K562 (cell line): ENCODE results near the gene STX1B. TPM values are rescaled to one million over a fixed set of nuclear protein-coding genes. Genes with fewer than 3 reads are reported as not detected.

Source experiments
- ARID3B ChIP-seq: fragments of 250-450 bp; sonication (Bioruptor Pico); IDR thresholded peaks from 2 replicates; pipeline ENCODE4 v1.4.0; 2020; ENCODE audit warnings: borderline replicate concordance
- BCLAF1 ChIP-seq, 2 experiments: fragments of 450-650 bp in 1 of 2; IDR thresholded peaks; 2 replicates each; pipeline ENCODE4 v1.6.1; 2011 to 2017; ENCODE audit warnings: low read depth in 2 of 2, antibody characterized with exemption in 1 of 2, borderline replicate concordance in 1 of 2, low read length in 1 of 2, mild to moderate bottlenecking in 1 of 2, mixed read lengths in 1 of 2; ENCODE audit not compliant: control insufficient read depth in 1 of 2
- CBX1 ChIP-seq: sonication (generic); IDR thresholded peaks from 2 replicates; pipeline ENCODE4 v1.6.1; 2016; ENCODE audit warnings: antibody characterized with exemption, low read depth, mild to moderate bottlenecking
- CC2D1A ChIP-seq: fragments of 450-650 bp; IDR thresholded peaks from 2 replicates; pipeline ENCODE4 v1.6.1; 2017; ENCODE audit warnings: mild to moderate bottlenecking
- CTBP1 ChIP-seq: fragments of 450-650 bp; IDR thresholded peaks from 2 replicates; pipeline ENCODE4 v1.6.1; 2016; ENCODE audit warnings: borderline replicate concordance
- CXXC5 ChIP-seq: fragments of 250-450 bp; sonication (Bioruptor Pico); IDR thresholded peaks from 2 replicates; pipeline ENCODE4 v1.8.0; 2022; ENCODE audit warnings: inconsistent platforms, mild to moderate bottlenecking, moderate library complexity
- GABPB1 ChIP-seq: sonication (generic); formaldehyde crosslinking; IDR thresholded peaks from 2 replicates; pipeline ENCODE4 v1.8.0; 2022; ENCODE audit warnings: mild to moderate bottlenecking, missing genetic modification reagents
- HCFC1 ChIP-seq: IDR thresholded peaks from 2 replicates; pipeline ENCODE4 v1.6.1; 2012; ENCODE audit warnings: low read depth, low read length, improper control_type of control experiment
- KDM5B ChIP-seq: fragments of 200-600 bp; sonication (generic); IDR thresholded peaks from 2 replicates; pipeline ENCODE4 v1.6.1; 2012; ENCODE audit warnings: low read depth, mild to moderate bottlenecking, moderate library complexity, low read length, control low read depth, inconsistent platforms; ENCODE audit not compliant: insufficient replicate concordance
- MEF2A ChIP-seq: IDR thresholded peaks from 2 replicates; pipeline ENCODE4 v1.6.1; 2011; ENCODE audit warnings: low read depth, mild to moderate bottlenecking, low read length, moderate library complexity; ENCODE audit not compliant: control insufficient read depth
- POLR2AphosphoS2 ChIP-seq: IDR thresholded peaks from 2 replicates; pipeline ENCODE4 v1.6.1; 2012; ENCODE audit warnings: low read length, improper control_type of control experiment
- POLR2AphosphoS5 ChIP-seq: IDR thresholded peaks from 2 replicates; pipeline ENCODE4 v1.6.1; 2011; ENCODE audit warnings: mild to moderate bottlenecking, low read depth, low read length, moderate library complexity; ENCODE audit not compliant: control insufficient read depth, insufficient read depth
- SOX6 ChIP-seq: fragments of 450-650 bp; IDR thresholded peaks from 2 replicates; pipeline ENCODE4 v1.6.1; 2014; ENCODE audit warnings: mild to moderate bottlenecking
- STAT5A ChIP-seq: IDR thresholded peaks from 2 replicates; pipeline ENCODE4 v1.6.1; 2012; ENCODE audit warnings: low read length, inconsistent platforms, borderline replicate concordance
- ZKSCAN1 ChIP-seq: fragments of 150-350 bp; IDR thresholded peaks from 2 replicates; pipeline ENCODE4 v1.6.1; 2016; ENCODE audit warnings: low read depth, low read length
- ZNF316 ChIP-seq: fragments of 450-650 bp; IDR thresholded peaks from 2 replicates; pipeline ENCODE4 v1.6.1; 2016
- ZNF766 ChIP-seq: fragments of 200-800 bp; sonication (Bioruptor generic); conservative IDR thresholded peaks from 2 replicates; pipeline ENCODE4 v1.6.1; 2016; ENCODE audit warnings: missing genetic modification characterization, missing compliant biosample characterization
- polyA plus RNA-seq, 8 experiments: library from polyadenylated mRNA; depleted of rRNA in 4 of 8; stranded (reverse) in 5 of 8; unstranded in 3 of 8; fragments of >200 nt; fragmentation: Nextera tagmentation in 2 of 8; fragmentation: Illumina TruSeq in 1 of 8; extraction: Ambion mirVana in 2 of 8; extraction: Trizol in 1 of 8; gene quantifications; 2 replicates each; pipeline versions ENCODE4 v1.2.1 to v1.2.3, GENCODE V29; 2011 to 2014; ENCODE audit warnings: inconsistent platforms in 1 of 8, missing spikeins in 1 of 8
- total RNA-seq, 7 experiments: library from RNA; depleted of rRNA in 6 of 7; stranded (reverse); fragments of >200 nt in 6 of 7; fragmentation: Illumina TruSeq in 2 of 7; extraction: Trizol in 2 of 7; gene quantifications; 2 replicates each; pipeline versions ENCODE4 v1.2.1 to v1.2.3, GENCODE V29; 2011 to 2021; ENCODE audit warnings: low replicate concordance in 1 of 7
- TF ChIP-seq, protein P1 (sequence below): IDR thresholded peaks from 2 replicates; pipeline ENCODE4 v1.6.1; 2011; ENCODE audit warnings: borderline replicate concordance, low read depth, mild to moderate bottlenecking, moderate library complexity, low read length; ENCODE audit not compliant: insufficient read depth, poor library complexity, severe bottlenecking
- TF ChIP-seq, protein P2 (sequence below): fragments of 200-800 bp; sonication (Bioruptor generic); IDR thresholded peaks from 2 replicates; pipeline ENCODE4 v1.6.1; 2017; ENCODE audit warnings: missing genetic modification characterization, missing compliant biosample characterization

The STX1B gene
- total and polyA plus RNA-seq, 9 of the 15 experiments (the other 6 are each of a cell fraction or from before 2014, with no cell fraction given), result 0.07 to 2.5 (median 0.86) TPM

DNA sequence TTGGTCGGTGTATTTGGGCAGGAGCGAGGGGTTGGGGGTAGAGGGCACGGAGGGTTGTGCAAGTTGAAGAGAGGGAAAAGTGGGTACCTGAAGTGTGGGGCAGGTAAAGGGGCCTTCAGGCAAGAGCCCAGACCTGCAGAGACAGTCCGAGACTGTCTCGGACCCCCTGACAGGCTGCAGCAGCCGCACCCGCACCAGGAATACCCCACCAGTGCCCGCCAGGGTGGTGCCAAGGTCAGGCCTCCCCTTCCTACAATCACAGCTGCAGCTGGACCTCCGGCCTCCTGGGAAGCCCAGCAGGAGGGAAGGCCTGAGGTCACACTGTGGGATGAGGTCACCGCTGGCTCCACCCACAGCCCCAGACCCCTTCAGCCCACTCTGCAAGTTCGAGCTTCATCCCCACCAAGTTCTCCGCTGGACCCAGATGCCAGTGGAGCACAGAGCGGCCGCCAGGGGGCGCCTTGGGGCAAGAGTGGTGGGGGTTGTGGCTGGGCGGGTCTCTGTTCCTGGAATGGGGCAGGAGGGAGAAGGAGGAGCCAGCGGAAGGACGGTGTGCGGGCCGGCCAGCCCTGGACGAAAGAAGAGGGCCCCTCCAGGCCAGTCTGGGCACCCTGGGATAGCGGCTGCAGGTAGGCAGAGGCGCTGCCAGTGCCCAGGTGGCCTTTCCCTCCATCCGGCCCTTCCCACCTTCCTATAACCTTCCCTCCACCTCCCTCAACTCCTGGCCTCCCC, 25.6 kb downstream of the STX1B start, which contains the start of gene HSD3B7 (continued):
- TF ChIP-seq ZNF316 (no peak), ZKSCAN1 (0 out of 2 replicates have a peak, but pooled peaks have one; percentile 27), GABPB1 (peak; percentile 58), CC2D1A (peak; percentile 48; the same call in 1 of the 2 replicates), KDM5B (peak; percentile 29), ARID3B (no peak), HCFC1 (peak; percentile 55), POLR2AphosphoS5 (peak; percentile 77; the same call in 1 of the 2 replicates), CBX1 (peak; percentile 50; the same call in 1 of the 2 replicates), CXXC5 (CRISPR knock-in tag) (no peak; the same call in 1 of the 2 replicates), CTBP1 (peak; percentile 50; the same call in 1 of the 2 replicates), POLR2AphosphoS2 (peak; percentile 94), BCLAF1 (IDR thresholded peaks at IDR 0.05; ENCODE audit: borderline replicate concordance in 1 of 2, control insufficient read depth in 1 of 2, low read depth in 2 of 2, low read length in 1 of 2) (no peak), SOX6 (0 out of 2 replicates have a peak, but pooled peaks have one; percentile 13), ZNF766 (CRISPR knock-in tag) (no peak), MEF2A (0 out of 2 replicates have a peak, but pooled peaks have one; percentile 12), STAT5A (peak; percentile 50; the same call in 1 of the 2 replicates)
- TF ChIP-seq, protein P1, sequence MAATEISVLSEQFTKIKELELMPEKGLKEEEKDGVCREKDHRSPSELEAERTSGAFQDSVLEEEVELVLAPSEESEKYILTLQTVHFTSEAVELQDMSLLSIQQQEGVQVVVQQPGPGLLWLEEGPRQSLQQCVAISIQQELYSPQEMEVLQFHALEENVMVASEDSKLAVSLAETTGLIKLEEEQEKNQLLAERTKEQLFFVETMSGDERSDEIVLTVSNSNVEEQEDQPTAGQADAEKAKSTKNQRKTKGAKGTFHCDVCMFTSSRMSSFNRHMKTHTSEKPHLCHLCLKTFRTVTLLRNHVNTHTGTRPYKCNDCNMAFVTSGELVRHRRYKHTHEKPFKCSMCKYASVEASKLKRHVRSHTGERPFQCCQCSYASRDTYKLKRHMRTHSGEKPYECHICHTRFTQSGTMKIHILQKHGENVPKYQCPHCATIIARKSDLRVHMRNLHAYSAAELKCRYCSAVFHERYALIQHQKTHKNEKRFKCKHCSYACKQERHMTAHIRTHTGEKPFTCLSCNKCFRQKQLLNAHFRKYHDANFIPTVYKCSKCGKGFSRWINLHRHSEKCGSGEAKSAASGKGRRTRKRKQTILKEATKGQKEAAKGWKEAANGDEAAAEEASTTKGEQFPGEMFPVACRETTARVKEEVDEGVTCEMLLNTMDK, result peak; percentile 99
- TF ChIP-seq, protein P2, sequence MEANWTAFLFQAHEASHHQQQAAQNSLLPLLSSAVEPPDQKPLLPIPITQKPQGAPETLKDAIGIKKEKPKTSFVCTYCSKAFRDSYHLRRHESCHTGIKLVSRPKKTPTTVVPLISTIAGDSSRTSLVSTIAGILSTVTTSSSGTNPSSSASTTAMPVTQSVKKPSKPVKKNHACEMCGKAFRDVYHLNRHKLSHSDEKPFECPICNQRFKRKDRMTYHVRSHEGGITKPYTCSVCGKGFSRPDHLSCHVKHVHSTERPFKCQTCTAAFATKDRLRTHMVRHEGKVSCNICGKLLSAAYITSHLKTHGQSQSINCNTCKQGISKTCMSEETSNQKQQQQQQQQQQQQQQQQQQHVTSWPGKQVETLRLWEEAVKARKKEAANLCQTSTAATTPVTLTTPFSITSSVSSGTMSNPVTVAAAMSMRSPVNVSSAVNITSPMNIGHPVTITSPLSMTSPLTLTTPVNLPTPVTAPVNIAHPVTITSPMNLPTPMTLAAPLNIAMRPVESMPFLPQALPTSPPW (CRISPR knock-in tag), result peak; percentile 88
